Kidney epithelial cell (primary cell): ENCODE measurements around the gene SLC6A5. TPM values are rescaled to one million over a fixed set of nuclear protein-coding genes. Genes with fewer than 3 reads are reported as not detected.

Source experiments
- DNase-seq: peaks from one replicate; pipeline ENCODE4 v3.0.0-alpha.2; 2010; ENCODE audit warnings: low read depth
- H3K27me3 ChIP-seq: 2 replicates; pipeline ENCODE4 v1.6.0; 2011; ENCODE audit warnings: low read length; ENCODE audit not compliant: control insufficient read depth, insufficient read depth
- H3K36me3 ChIP-seq: 2 replicates; pipeline ENCODE4 v1.5.1; 2011; ENCODE audit warnings: low read length; ENCODE audit not compliant: control insufficient read depth, insufficient read depth
- H3K4me3 ChIP-seq: 2 replicates; pipeline ENCODE4 v1.5.1; 2011; ENCODE audit warnings: low read depth, mild to moderate bottlenecking, control low read depth, low read length
- CTCF ChIP-seq: IDR thresholded peaks from 2 replicates; pipeline ENCODE4 v1.5.1; 2011; ENCODE audit warnings: mild to moderate bottlenecking, moderate library complexity, low read length, control low read depth, inconsistent platforms; ENCODE audit not compliant: insufficient read depth, poor library complexity, severe bottlenecking
- total RNA-seq: library from RNA; depleted of rRNA; stranded (reverse); fragments of >200 nt; gene quantifications from 2 replicates; pipeline ENCODE4 v1.2.3, GENCODE V29; 2015

The SLC6A5 gene
- total RNA-seq, 1 donor from 2014 or later, result not detected

GRCh38 chr11:20688761-20689160, 89.4 kb downstream of the SLC6A5 start:
- no peak for DNase-seq
- no peaks in the 10 kb centered on the region for H3K36me3 ChIP-seq
- no peak for TF ChIP-seq CTCF
- no peaks in the 10 kb centered on the region for H3K27me3 ChIP-seq
- no peak overlapping the region for H3K4me3 ChIP-seq

GRCh38 chr11:20707876-20708275, 108.5 kb downstream of the SLC6A5 start:
- DNase-seq, result no peak
- Histone ChIP-seq H3K27me3 (no peaks in the 10 kb centered on the region), H3K4me3 (no peak overlapping the region), H3K36me3 (no peaks in the 10 kb centered on the region)
- TF ChIP-seq CTCF, result no peak

Other genes starting within 250 kb of the SLC6A5 start
- 38.1 and 51.5 TPM in 2 replicates for gene HTATIP2, start 235.9 kb upstream of the SLC6A5 start, total RNA-seq
- 13.9 and 15.0 TPM in 2 replicates for gene PRMT3, start 211.9 kb upstream of the SLC6A5 start, total RNA-seq
- 0.14 and 0.17 TPM in 2 replicates for gene NELL1, start 70.0 kb downstream of the SLC6A5 start, total RNA-seq